Stimulated activated CD4-positive, alpha-beta T cell treated with anti-CD3 and anti-CD28 coated beads, Interleukin-4, amount 100 ng/mL, for 1 hour (primary cell): ENCODE results near the gene LCOR.

Source experiments
- DNase-seq: peaks from one replicate; pipeline ENCODE4 v3.0.0-alpha.2; 2020

LCOR gene

GRCh38 chr10:96890580-96890979, 58.5 kb downstream of the LCOR start:
- no peak for DNase-seq

DNA sequence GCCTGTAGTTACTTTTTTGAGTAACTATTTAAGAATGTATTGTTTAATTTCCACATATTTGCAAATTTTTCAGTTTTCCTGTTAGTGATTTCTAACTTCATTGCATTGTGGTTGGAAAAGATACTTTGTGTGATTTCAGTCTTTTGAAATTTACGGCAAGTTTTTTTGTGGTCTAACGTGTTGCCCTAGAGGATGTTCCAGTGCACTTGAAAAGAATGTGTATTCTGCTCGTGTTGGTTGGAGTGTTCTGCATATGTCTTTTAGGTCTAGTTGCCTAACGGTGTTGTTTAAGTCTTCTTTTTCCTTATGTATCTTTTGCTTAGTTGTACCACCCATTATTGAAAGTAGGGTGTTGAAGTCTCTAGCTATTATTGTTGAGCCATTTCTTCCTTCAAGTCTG, 59.7 kb downstream of the LCOR start:
- DNase-seq: no peak

DNA sequence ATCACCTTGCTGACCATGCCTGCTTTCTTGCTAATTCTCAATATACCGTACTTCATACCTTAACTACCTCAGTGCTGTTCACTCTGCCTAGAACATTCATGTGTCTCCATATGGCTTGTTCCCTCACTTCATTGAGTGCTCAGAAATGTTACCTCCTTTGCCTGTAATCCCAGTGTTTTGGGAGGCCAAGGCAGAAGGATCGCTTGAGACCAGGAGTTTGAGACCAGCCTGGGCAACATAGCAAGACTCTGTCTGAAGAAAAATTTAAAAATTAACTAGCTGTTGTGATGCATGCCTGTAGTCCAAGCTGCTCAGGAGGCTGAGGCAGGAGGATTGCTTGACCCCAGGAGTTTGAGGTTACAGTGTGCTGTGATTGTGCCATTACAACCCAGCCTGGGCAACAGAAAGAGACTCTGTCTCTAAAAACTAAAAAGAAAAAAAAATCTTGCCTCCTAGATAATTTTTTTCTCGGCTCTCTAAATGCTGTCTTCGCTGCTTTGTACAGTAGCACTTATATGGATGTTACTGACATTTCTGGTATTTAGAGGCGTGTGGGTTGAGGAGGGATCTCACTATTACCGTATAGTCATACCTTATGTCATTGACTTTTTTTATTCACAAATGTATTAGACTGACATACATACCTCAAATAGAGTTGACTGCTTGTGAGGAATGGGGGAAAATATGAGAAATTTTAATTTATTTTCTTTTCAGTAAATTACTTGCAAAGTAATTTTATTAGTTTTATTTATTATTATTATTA, 63.7 kb downstream of the LCOR start:
- no peak for DNase-seq

DNA sequence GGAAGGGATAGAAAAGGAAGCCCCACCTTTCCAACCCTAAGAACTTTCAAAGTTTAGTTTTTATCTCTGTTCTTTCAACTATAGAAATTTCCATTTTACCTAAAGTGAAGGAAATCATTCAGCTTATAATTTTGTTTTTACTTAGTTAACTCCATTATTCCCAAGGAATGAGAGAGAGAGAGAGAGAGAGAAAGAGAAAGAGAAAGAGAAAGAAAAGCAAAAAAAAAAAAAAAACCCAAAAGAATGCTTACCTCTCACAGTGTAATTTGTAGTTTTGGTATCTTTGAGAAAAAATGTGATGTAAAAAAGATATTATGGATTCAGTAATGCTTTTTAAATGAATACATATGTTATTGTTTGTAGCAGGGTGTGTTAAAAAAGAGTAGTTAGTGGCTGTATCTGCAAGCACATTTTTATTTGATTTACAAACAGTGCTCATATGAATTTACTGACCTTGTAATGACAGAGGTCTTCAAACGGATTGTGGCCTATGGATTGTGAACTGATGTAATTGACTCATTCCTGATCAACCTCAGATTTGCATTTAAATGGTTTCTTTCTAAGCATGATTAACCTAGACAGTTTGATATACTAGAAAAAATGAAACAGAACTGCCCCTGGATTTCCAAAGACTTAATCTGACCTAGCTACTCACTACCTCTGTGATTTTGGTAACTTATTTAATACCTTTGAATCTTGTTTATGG, 64.9 kb downstream of the LCOR start:
- no peak for DNase-seq

DNA sequence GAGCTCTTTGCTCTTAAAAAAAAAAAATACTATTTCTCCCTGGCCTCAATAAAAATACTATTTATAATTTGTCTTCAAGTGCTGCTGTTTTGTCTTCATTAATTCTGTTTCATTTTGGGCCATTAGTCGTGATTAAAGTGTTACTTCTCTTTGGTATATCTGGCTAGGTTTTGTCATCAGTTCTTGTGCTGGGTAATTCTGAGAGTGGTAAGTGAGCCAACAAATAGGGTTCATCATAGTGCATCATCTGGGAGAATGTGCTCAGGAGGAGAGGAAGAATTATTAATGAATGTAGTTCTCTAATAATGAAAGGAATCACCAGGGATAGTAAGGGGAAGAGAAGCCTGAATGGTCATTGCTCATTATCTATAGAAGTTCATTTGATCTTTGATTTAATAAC, 70.0 kb downstream of the LCOR start:
- DNase-seq: no peak

DNA sequence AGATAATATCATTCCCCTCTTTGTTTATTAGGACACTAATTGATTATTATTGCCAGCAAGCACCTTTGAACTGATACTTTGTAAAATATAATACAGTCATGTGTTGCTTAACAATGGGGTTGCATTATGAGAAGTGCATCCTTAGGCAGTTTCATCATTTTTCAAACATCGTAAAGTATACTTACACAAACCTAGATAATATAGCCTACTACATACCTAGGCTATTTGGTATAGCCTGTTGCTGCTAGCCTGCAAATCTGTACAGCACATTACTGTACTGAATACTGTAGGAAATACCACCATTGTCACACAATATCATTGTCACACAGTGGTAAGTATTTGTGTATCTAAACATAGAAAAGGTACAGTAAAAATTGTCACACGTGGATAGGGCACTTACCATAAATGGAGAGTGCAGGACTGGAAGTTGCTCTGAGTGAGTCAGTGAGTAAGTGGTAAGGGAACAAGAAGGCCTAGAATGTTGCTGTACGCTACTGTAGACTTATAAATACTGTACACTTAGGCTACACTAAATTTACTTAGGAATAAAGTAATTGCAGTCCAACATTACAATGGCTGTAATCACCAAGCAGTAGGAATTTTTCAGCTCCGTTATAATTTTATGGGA, 70.7 kb downstream of the LCOR start:
- no peak for DNase-seq

- DNase-seq: no peak
Observed at GRCh38 chr10:96904648-96905047, 72.5 kb downstream of the LCOR start.

GRCh38 chr10:96906864-96907263, 74.8 kb downstream of the LCOR start:
- no peak for DNase-seq

DNA sequence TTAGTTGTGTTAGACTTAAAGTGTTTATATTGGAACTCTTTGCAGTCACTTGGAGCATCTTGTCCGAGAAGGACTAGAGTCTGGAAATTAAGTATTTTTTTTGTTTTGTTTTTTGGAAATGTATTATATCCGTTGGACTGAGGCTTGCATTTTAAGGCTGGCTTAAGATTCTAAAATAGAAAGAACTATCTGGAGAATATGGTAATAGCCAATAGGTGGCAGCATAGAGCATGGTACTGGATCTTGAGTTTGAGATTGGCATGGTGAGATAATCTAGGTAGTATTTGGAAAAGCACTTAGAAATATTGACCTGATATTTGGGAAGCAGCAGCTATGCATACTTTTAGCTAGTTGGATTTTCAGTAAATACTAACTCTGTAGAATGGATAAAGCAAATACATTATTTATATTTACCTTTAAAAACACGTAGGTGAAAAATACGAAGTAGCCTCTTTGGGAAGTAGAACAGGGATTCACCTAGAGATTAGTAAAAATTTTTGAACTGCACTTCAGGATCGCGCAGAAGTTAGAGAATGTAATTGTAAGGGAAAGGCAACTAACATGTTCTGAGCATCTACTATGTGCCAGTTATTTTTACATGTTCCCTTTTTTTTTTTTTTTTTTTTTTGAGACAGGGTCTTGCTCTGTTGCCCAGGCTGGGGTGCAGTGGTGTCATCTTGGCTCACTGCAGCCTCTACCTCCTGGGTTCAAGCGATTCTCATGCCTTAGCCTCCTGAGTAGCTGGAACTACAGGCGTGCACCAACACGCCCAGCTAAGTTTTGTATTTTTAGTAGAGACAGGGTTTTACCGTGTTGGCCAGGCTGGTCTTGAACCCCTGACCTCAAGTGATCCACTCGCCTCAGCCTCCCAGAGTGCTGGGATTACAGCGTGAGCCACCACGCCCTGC, 78.6 kb downstream of the LCOR start:
- DNase-seq: no peak

GRCh38 chr10:96912405-96912804, 80.3 kb downstream of the LCOR start:
- no peak for DNase-seq

- no peak for DNase-seq
Observed at GRCh38 chr10:96913906-96914305, 81.8 kb downstream of the LCOR start.

- no peak for DNase-seq
Observed at GRCh38 chr10:96917628-96918027, 85.5 kb downstream of the LCOR start.

GRCh38 chr10:96918214-96919002, 86.3 kb downstream of the LCOR start:
- DNase-seq: no peak

- DNase-seq: no peak
Observed at GRCh38 chr10:96919785-96920430, 87.8 kb downstream of the LCOR start.

GRCh38 chr10:96921655-96922054, 89.6 kb downstream of the LCOR start:
- no peak for DNase-seq

GRCh38 chr10:96922978-96923948, 91.2 kb downstream of the LCOR start:
- DNase-seq: no peak

DNA sequence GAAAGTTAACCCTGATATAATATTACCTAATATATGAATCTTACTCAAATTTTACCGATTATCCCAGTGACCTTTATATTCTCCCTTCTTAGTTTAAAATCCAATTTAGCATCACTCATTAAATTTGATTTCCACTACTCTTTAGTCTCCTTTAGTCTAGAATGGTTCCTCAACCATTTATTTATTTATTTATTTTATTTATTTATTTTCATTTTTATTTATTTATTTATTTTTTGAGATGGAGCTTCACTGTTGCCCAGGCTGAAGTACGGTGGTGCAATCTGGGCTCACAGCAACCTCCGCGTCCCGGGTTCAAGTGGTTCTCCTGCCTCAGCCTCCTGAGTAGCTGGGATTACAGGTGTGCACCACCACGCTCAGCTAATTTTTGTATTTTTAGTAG, 92.8 kb downstream of the LCOR start:
- DNase-seq: no peak

- DNase-seq: no peak
Observed at GRCh38 chr10:96930469-96930868, 98.4 kb downstream of the LCOR start.

GRCh38 chr10:96935148-96935547, 103.0 kb downstream of the LCOR start:
- no peak for DNase-seq

DNA sequence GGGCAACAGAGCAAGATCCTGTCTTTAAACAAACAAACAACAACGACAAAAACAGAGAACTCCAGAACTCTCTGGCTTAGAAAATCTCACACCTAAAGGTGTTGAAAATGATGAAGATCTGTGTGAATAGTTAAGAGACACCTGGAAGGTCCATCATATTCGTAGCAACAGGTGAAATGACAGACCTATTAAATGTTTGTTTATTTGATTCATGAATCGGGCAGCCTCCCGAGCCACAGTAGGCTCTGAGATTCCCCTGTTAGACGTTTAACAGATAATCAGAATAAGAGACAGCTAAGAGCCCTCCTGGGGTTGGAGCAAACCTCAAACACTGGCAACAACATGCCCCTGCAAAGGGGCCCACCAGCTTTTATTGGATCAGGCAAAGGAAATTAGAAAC, 103.7 kb downstream of the LCOR start:
- no peak for DNase-seq
